RWPE2 (cell line): ENCODE measurements around the gene RIMOC1.

ENCODE experiments used
- ATAC-seq: fragments of 200-7000 bp; cut with Tn5 transposase; 3 replicates; pipeline ENCODE4 v1.9.1; 2021; ENCODE audit warnings: low read depth
- DNase-seq: peaks from one replicate; pipeline ENCODE4 v3.0.0-alpha.2; 2020; ENCODE audit warnings: low spot score
- H3K27ac ChIP-seq: fragments of 450-650 bp; 2 replicates; pipeline ENCODE4 v1.5.1; 2017; ENCODE audit warnings: mild to moderate bottlenecking; ENCODE audit not compliant: poor library complexity, severe bottlenecking
- H3K27me3 ChIP-seq: fragments of 250-450 bp; sonication (Bioruptor Pico); 2 replicates; pipeline ENCODE4 v1.5.1; 2021; ENCODE audit warnings: mild to moderate bottlenecking, moderate library complexity; ENCODE audit not compliant: insufficient read depth, poor library complexity, severe bottlenecking
- H3K36me3 ChIP-seq: fragments of 250-450 bp; sonication (Bioruptor Pico); 2 replicates; pipeline ENCODE4 v1.5.1; 2020; ENCODE audit warnings: low read depth, mild to moderate bottlenecking, moderate library complexity
- H3K4me1 ChIP-seq: fragments of 250-450 bp; sonication (Bioruptor Pico); 2 replicates; pipeline ENCODE4 v1.5.1; 2021; ENCODE audit warnings: mild to moderate bottlenecking, moderate library complexity; ENCODE audit not compliant: insufficient read depth, poor library complexity, severe bottlenecking
- H3K4me3 ChIP-seq: fragments of 250-450 bp; sonication (Bioruptor Pico); 2 replicates; pipeline ENCODE4 v1.5.1; 2021; ENCODE audit warnings: mild to moderate bottlenecking, moderate library complexity; ENCODE audit not compliant: severe bottlenecking
- H3K9me3 ChIP-seq: fragments of 250-450 bp; sonication (Bioruptor Pico); 2 replicates; pipeline ENCODE4 v1.5.1; 2021; ENCODE audit warnings: mild to moderate bottlenecking, moderate library complexity; ENCODE audit not compliant: severe bottlenecking
- TF ChIP-seq, protein P1 (sequence below): fragments of 450-650 bp; IDR thresholded peaks from one replicate; pipeline ENCODE4 v1.5.1; 2017; ENCODE audit warnings: mild to moderate bottlenecking, moderate library complexity; ENCODE audit not compliant: poor library complexity, severe bottlenecking

RIMOC1 gene

DNA sequence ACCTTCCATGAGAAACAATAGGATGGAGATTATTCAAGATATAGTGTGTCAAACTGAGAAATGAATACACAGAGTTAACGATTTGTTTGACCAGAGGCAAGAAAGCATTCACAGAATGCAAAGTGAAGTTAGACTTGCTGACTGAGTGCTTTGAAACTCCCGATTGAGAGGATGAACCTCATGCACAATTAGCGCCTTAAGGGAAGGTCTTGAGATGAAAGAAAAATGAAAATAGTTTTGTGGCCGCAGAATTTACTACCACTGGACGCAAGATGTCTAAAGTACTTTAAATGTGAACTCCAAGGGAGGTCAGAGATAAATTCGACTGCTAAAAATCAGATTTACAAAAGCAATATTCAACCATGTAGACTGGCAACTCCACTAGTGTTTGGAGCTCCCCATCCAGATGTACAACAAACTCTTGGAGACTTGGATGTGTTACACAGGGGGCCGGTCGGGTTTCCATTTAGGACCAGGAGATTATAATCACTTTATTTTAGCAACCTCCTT is 707 bp upstream of the RIMOC1 start:
- TF ChIP-seq, protein P1, sequence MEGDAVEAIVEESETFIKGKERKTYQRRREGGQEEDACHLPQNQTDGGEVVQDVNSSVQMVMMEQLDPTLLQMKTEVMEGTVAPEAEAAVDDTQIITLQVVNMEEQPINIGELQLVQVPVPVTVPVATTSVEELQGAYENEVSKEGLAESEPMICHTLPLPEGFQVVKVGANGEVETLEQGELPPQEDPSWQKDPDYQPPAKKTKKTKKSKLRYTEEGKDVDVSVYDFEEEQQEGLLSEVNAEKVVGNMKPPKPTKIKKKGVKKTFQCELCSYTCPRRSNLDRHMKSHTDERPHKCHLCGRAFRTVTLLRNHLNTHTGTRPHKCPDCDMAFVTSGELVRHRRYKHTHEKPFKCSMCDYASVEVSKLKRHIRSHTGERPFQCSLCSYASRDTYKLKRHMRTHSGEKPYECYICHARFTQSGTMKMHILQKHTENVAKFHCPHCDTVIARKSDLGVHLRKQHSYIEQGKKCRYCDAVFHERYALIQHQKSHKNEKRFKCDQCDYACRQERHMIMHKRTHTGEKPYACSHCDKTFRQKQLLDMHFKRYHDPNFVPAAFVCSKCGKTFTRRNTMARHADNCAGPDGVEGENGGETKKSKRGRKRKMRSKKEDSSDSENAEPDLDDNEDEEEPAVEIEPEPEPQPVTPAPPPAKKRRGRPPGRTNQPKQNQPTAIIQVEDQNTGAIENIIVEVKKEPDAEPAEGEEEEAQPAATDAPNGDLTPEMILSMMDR, result no peak
- H3K27me3 ChIP-seq, result no peaks in the 10 kb centered on the region
- H3K4me3 ChIP-seq, result peak overlapping the region; percentile 61
- ATAC-seq, result no peak
- no peak for DNase-seq
- H3K9me3 ChIP-seq, result no peaks in the 10 kb centered on the region
- H3K36me3 ChIP-seq, result peaks cover 30% of the 10 kb centered on the region
- no peaks in the 10 kb centered on the region for H3K4me1 ChIP-seq
- H3K27ac ChIP-seq, result peak overlapping the region; percentile 44

DNA sequence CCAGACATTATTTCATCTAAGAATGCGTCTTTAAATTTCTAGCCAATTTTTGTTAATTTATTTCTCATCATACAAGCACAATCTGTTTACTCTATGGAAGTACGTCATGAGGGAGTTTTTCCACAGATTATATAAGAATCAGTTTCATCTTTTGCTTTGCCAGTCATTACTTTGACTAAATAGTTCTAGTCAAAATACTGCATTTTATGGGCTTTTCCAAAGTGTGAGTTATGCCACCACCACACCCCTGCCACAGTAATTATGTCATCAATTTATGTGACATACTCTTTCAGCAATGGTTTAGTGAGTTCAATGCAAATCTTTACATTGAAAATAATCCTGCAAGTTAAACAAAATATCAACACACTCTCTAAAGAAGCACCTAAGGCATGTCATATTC is 2.0 kb downstream of the RIMOC1 start:
- TF ChIP-seq, protein P1, result no peak
- no peak for DNase-seq
- no peak overlapping the region for H3K27ac ChIP-seq
- H3K4me3 ChIP-seq, result no peak overlapping the region
- no peaks in the 10 kb centered on the region for H3K9me3 ChIP-seq
- no peaks in the 10 kb centered on the region for H3K27me3 ChIP-seq
- no peak for ATAC-seq
- no peaks in the 10 kb centered on the region for H3K4me1 ChIP-seq
- H3K36me3 ChIP-seq, result peaks cover 57% of the 10 kb centered on the region

DNA sequence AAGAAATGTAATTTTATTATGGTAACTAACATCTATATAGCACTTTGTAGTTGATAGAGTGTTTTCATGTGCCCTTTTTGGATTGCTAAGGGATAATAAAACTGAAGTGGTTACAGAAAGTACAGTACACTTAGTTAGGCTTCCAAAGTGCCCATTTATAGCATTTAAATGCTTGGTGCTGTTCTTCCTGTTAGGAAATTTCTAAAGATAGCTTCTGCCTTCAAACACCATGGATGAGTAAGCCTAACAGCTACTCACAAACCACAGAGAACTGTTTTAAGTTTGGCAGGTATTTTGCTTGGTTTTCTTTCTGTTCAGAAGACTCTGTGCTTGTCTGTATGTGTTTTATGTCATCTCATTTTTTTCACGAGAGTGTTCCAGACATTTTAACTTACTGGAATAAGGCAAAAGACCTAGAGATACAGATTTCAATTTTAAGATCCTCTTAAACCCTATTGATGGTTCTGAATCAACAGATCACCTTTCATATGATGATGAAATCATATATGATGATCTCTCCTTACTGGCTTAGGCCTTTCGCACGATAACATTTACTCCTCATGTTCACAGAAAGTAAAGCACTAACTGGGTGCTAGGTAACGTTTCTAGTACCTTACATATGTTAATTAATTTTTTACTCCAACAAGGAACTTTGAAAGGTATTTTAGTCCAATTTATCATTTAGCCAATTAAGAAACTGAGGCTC is 4.4 kb downstream of the RIMOC1 start:
- no peak overlapping the region for H3K4me3 ChIP-seq
- no peaks in the 10 kb centered on the region for H3K9me3 ChIP-seq
- H3K27ac ChIP-seq, result no peak overlapping the region
- no peak for ATAC-seq
- DNase-seq, result no peak
- no peaks in the 10 kb centered on the region for H3K4me1 ChIP-seq
- peaks cover 81% of the 10 kb centered on the region for H3K36me3 ChIP-seq
- TF ChIP-seq, protein P1, result no peak
- H3K27me3 ChIP-seq, result no peaks in the 10 kb centered on the region

DNA sequence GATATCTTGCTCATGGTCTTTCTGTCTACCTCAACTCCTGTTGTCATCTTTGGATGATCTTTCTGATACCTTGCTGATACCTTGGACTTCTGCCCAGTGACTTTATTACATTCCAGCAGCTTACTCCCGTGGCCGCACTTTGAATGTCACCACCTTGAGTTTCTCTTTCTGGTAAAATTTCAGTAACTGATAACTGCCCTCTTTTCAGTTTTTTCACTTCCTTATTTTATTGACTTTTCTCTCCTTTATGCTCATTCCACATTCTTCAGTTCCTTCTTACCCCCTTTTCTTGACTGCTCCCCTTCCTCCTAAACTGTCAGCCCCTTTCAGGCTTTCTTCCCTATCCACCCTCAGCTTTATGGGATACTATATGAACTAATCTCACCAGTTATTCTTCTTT is 14.0 kb downstream of the RIMOC1 start:
- DNase-seq (no peak), ATAC-seq (no peak)
- H3K9me3 ChIP-seq, result no peaks in the 10 kb centered on the region
- H3K36me3 ChIP-seq, result peaks cover 89% of the 10 kb centered on the region
- H3K27ac ChIP-seq, result no peak overlapping the region
- no peak overlapping the region for H3K4me3 ChIP-seq
- TF ChIP-seq, protein P1, result no peak
- no peaks in the 10 kb centered on the region for H3K27me3 ChIP-seq
- H3K4me1 ChIP-seq, result peaks cover 9% of the 10 kb centered on the region

DNA sequence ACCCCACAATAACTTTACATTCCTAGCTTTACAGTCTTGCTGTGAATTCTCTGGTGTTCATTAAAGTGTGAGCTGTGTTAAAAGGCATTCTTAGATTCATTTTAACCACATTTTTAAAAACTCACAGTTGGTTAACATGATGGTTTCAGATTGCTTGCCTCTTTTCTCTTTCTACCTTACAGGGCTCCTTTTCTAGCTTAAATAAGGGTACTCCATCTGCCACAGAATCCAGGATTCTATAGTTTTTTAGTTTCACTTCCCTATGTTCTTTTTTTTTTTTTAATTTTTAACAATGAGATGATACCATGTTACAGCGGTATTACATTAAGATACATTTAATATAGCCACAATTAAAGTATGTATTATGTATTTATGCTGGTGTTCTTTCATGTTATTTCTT is 17.0 kb downstream of the RIMOC1 start:
- Histone ChIP-seq H3K27ac (no peak overlapping the region), H3K9me3 (no peaks in the 10 kb centered on the region), H3K4me3 (no peak overlapping the region), H3K36me3 (peaks cover 60% of the 10 kb centered on the region), H3K4me1 (peaks cover 14% of the 10 kb centered on the region), H3K27me3 (no peaks in the 10 kb centered on the region)
- no peak for DNase-seq
- ATAC-seq, result no peak
- TF ChIP-seq, protein P1, result no peak
